ENCODE measurements around the gene COPG2. TPM values are rescaled to one million over a fixed set of nuclear protein-coding genes. Genes with fewer than 3 reads are reported as not detected.
"Not testable (repeated sequence)": the region's sequence is repeated elsewhere in the genome, so short reads cannot be mapped to it uniquely, and the experiment has no call there.

Gene COPG2
- total and polyA plus RNA-seq, 2 donors (not counting 3 experiments of a cell fraction or from before 2014, with no cell fraction given): 9.4 to 11.6 TPM

- dilution Hi-C loops (cut with MboI; ENCODE audit: extremely low pct_ligation_motif_present, low sequenced_read_pairs) (no loop called here), intact Hi-C loops (cut with micrococcal nuclease) (no loop called here)
- no peak for FAIRE-seq
- H3K79me2 ChIP-seq (ENCODE audit: control insufficient read depth, insufficient read depth, low read length): no peaks in the 10 kb centered on the region
- BruUV-seq (replicated peaks): no TSS peak
- no peaks in the 10 kb centered on the region for H4K20me1 ChIP-seq (replicated peaks; ENCODE audit: control insufficient read depth, extremely low read depth, insufficient read depth, low read length)
- H2AFZ ChIP-seq (ENCODE audit: low read depth, low read length): no peak overlapping the region
- ChIA-PET CTCF (interaction anchor here (1.4 kb wide), 1 partner anchor 18 kb away, joined by 3 read pairs; no protein-coding TSS in a partner anchor), POLR2A (no interaction called here)
- no peak overlapping the region for H3K4me3 ChIP-seq (replicated peaks in 1 of 3; ENCODE audit: insufficient read depth in 1 of 3, low read depth in 1 of 3, low read length in 3 of 3)
- H3K27ac ChIP-seq (ENCODE audit: insufficient read depth, low read depth, low read length): no peak overlapping the region
- TF ChIP-seq EZH2 (IDR thresholded peaks at IDR 0.05; ENCODE audit: borderline replicate concordance, low read depth, low read length, severe bottlenecking): no peak
- no peak for TF ChIP-seq FOS (IDR thresholded peaks at IDR 0.05; ENCODE audit: borderline replicate concordance, insufficient read depth, low read length)
- no peak for TF ChIP-seq GATA2 (IDR thresholded peaks at IDR 0.05; ENCODE audit: insufficient read depth, insufficient read length, low read depth, low read length)
- no peak for TF ChIP-seq MAX (IDR thresholded peaks at IDR 0.05; ENCODE audit: insufficient read depth, insufficient read length)
- TF ChIP-seq POLR2AphosphoS5 (IDR thresholded peaks at IDR 0.05; ENCODE audit: insufficient read depth, low read depth, low read length): no peak
- no peak for TF ChIP-seq POLR2A (IDR thresholded peaks at IDR 0.05; ENCODE audit: low read depth, low read length)
- no peak for TF ChIP-seq CTCF (IDR thresholded peaks at IDR 0.05; ENCODE audit: extremely low read depth in 1 of 2, insufficient read depth in 1 of 2, low read depth in 1 of 2, low read length in 2 of 2)
- TF ChIP-seq JUN (IDR thresholded peaks at IDR 0.05; ENCODE audit: borderline replicate concordance, insufficient read depth, insufficient read length, low read depth): no peak
- H3K36me3 ChIP-seq (ENCODE audit: control insufficient read depth in 2 of 2, extremely low read depth in 1 of 2, insufficient read depth in 2 of 2, low read length in 2 of 2): peaks cover 2 to 3% of the 10 kb centered on the region in 2 experiments
- no peaks in the 10 kb centered on the region for H3K4me1 ChIP-seq (ENCODE audit: control insufficient read depth, extremely low read depth, insufficient read depth, low read length)
- H3K9me3 ChIP-seq (replicated peaks; ENCODE audit: control insufficient read depth, insufficient read depth, low read length): no peaks in the 10 kb centered on the region
- no peak overlapping the region for H3K9ac ChIP-seq (replicated peaks; ENCODE audit: extremely low read depth, insufficient read depth, low read length)
- no peak overlapping the region for H3K4me2 ChIP-seq (ENCODE audit: insufficient read depth, low read length)
- no peaks in the 10 kb centered on the region for H3K27me3 ChIP-seq (ENCODE audit: control insufficient read depth in 2 of 2, insufficient read depth in 2 of 2, low read length in 2 of 2)
- no peaks in the 10 kb centered on the region for H3K9me1 ChIP-seq (replicated peaks; ENCODE audit: control insufficient read depth, extremely low read depth, insufficient read depth, low read length)
- no peak for DNase-seq (ENCODE audit: low read depth, low spot score)
Measured at GRCh38 chr7:130611218-130611617, 57.3 kb downstream of the COPG2 start.

- H2AFZ ChIP-seq (ENCODE audit: low read depth, low read length); H3K4me1 ChIP-seq (ENCODE audit: control insufficient read depth, extremely low read depth, insufficient read depth, low read length); POLR2A ChIA-PET; intact Hi-C loops (cut with micrococcal nuclease); H3K4me2 ChIP-seq (ENCODE audit: insufficient read depth, low read length); H3K9ac ChIP-seq (replicated peaks; ENCODE audit: extremely low read depth, insufficient read depth, low read length); BruUV-seq (replicated peaks); H3K79me2 ChIP-seq (ENCODE audit: control insufficient read depth, insufficient read depth, low read length); H3K27me3 ChIP-seq (ENCODE audit: control insufficient read depth in 2 of 2, insufficient read depth in 2 of 2, low read length in 2 of 2); dilution Hi-C loops (cut with MboI; ENCODE audit: extremely low pct_ligation_motif_present, low sequenced_read_pairs); H3K4me3 ChIP-seq (replicated peaks in 1 of 3; ENCODE audit: insufficient read depth in 1 of 3, low read depth in 1 of 3, low read length in 3 of 3); H3K9me1 ChIP-seq (replicated peaks; ENCODE audit: control insufficient read depth, extremely low read depth, insufficient read depth, low read length); H4K20me1 ChIP-seq (replicated peaks; ENCODE audit: control insufficient read depth, extremely low read depth, insufficient read depth, low read length); H3K36me3 ChIP-seq (ENCODE audit: control insufficient read depth in 2 of 2, extremely low read depth in 1 of 2, insufficient read depth in 2 of 2, low read length in 2 of 2); FAIRE-seq; H3K27ac ChIP-seq (ENCODE audit: insufficient read depth, low read depth, low read length); H3K9me3 ChIP-seq (replicated peaks; ENCODE audit: control insufficient read depth, insufficient read depth, low read length); DNase-seq (ENCODE audit: low read depth, low spot score): not testable (repeated sequence)
- CTCF ChIA-PET: interaction anchor here (0.6 to 1.3 kb wide), 4 partner anchors 8 to 13 kb away, joined by 3 to 5 read pairs (median 4); no protein-coding TSS in a partner anchor
Measured at GRCh38 chr7:130607066-130607465, 61.5 kb downstream of the COPG2 start.
